ENCODE results near the gene HDAC11. TPM values are rescaled to one million over a fixed set of nuclear protein-coding genes. Genes with fewer than 3 reads are reported as not detected.

Gene HDAC11
- total and polyA plus RNA-seq, 4 donors, result 2.5 to 9.0 (median 3.2) TPM

DNA sequence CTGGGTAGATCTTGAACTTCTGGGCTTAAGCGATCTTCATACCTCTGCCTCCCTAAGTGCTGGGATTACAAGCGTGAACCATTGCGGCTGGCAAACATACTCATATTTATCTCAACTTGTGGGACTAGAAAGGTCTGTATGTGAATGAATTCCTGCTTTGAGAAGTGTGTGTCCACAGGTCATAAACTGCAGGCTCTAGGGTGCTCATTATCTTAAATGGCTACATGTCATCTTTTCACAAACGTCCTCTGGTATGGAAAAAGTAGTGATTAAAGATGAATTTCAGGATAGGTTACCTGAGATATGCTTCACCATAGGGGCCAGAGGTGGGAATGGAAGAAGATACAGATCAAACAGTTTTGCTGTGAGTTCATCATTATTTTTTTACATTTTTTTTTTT, 7.8 kb upstream of the HDAC11 start:
- no peaks in the 10 kb centered on the region for H3K36me3 ChIP-seq (ENCODE audit: control insufficient read depth in 4 of 4, insufficient read depth in 3 of 4, low read depth in 1 of 4, low read length in 3 of 4)
- no peak for DNase-seq (ENCODE audit: low spot score)
- WGBS, result 89% methylated on average over 4 of the region's 4 CpGs
- H3K27me3 ChIP-seq (ENCODE audit: control insufficient read depth in 4 of 4, insufficient read depth in 4 of 4, low read length in 3 of 4), result no peaks in the 10 kb centered on the region
- no peak overlapping the region for H3K4me3 ChIP-seq (ENCODE audit: low read depth in 1 of 3, low read length in 3 of 3)
- H3K4me1 ChIP-seq (ENCODE audit: control insufficient read depth in 4 of 4, insufficient read depth in 4 of 4, low read length in 3 of 4), result peaks cover 0 to 8% (median 4%) of the 10 kb centered on the region in 4 donors
- TF ChIP-seq HNF4A (conservative IDR thresholded peaks at IDR 0.05), result no peak
- TF ChIP-seq EGR1 (IDR thresholded peaks at IDR 0.05; ENCODE audit: low read depth in 2 of 2), result no peak
- no peak overlapping the region for H3K9ac ChIP-seq (ENCODE audit: low read depth in 1 of 2, low read length in 2 of 2)
- no peak overlapping the region for H3K27ac ChIP-seq (ENCODE audit: low read depth in 1 of 2, low read length in 2 of 2)
- no peaks in the 10 kb centered on the region for H3K9me3 ChIP-seq (ENCODE audit: control insufficient read depth in 4 of 4, low read length in 3 of 4)

DNA sequence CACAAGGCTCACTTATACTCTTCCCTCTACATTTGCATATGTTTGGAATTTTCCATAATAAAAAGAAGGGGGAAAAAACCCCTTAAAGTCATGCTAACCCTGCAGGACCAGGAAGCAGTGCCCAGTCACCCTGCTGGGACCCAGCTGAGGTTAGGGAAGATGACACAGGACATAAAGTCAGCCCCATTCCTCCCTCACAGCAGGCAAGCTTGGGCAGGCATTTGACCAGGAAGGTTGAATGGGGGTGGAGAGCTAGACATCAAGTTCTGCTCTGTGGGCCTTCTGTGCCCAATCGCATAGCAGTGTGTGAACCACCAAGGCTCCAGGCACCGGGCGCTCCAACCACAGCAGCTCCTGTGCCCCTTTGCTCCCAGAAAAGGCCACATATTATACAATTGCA, 7.1 kb upstream of the HDAC11 start:
- Histone ChIP-seq H3K36me3 (ENCODE audit: control insufficient read depth in 4 of 4, insufficient read depth in 3 of 4, low read depth in 1 of 4, low read length in 3 of 4) (no peaks in the 10 kb centered on the region), H3K27ac (ENCODE audit: low read depth in 1 of 2, low read length in 2 of 2) (no peak overlapping the region), H3K27me3 (ENCODE audit: control insufficient read depth in 4 of 4, insufficient read depth in 4 of 4, low read length in 3 of 4) (no peaks in the 10 kb centered on the region), H3K4me1 (ENCODE audit: control insufficient read depth in 4 of 4, insufficient read depth in 4 of 4, low read length in 3 of 4) (peaks cover 0 to 8% (median 4%) of the 10 kb centered on the region in 4 donors), H3K9ac (ENCODE audit: low read depth in 1 of 2, low read length in 2 of 2) (no peak overlapping the region), H3K9me3 (ENCODE audit: control insufficient read depth in 4 of 4, low read length in 3 of 4) (no peaks in the 10 kb centered on the region), H3K4me3 (ENCODE audit: low read depth in 1 of 3, low read length in 3 of 3) (no peak overlapping the region)
- 97% methylated on average over 3 of the region's 3 CpGs for WGBS
- TF ChIP-seq TAF1 (conservative IDR thresholded peaks at IDR 0.05) (no peak), FOXA1 (IDR thresholded peaks at IDR 0.05) (no peak), YY1 (IDR thresholded peaks at IDR 0.05) (no peak), MAX (IDR thresholded peaks at IDR 0.05) (no peak), RXRA (IDR thresholded peaks at IDR 0.05) (no peak), HNF4A (conservative IDR thresholded peaks at IDR 0.05) (no peak), SP1 (IDR thresholded peaks at IDR 0.05) (no peak), GABPA (IDR thresholded peaks at IDR 0.05 in 1 of 2, conservative IDR thresholded peaks at IDR 0.05 in 1 of 2) (no peak), ZBTB33 (IDR thresholded peaks at IDR 0.05) (no peak), HNF4G (IDR thresholded peaks at IDR 0.05) (no peak), ATF3 (IDR thresholded peaks at IDR 0.05) (no peak), JUND (IDR thresholded peaks at IDR 0.05) (no peak), NR2F2 (IDR thresholded peaks at IDR 0.05) (no peak), EGR1 (IDR thresholded peaks at IDR 0.05; ENCODE audit: low read depth in 2 of 2) (no peak), RAD21 (IDR thresholded peaks at IDR 0.05) (no peak), FOXA2 (IDR thresholded peaks at IDR 0.05) (no peak)
- TF ChIP-seq, protein P1, sequence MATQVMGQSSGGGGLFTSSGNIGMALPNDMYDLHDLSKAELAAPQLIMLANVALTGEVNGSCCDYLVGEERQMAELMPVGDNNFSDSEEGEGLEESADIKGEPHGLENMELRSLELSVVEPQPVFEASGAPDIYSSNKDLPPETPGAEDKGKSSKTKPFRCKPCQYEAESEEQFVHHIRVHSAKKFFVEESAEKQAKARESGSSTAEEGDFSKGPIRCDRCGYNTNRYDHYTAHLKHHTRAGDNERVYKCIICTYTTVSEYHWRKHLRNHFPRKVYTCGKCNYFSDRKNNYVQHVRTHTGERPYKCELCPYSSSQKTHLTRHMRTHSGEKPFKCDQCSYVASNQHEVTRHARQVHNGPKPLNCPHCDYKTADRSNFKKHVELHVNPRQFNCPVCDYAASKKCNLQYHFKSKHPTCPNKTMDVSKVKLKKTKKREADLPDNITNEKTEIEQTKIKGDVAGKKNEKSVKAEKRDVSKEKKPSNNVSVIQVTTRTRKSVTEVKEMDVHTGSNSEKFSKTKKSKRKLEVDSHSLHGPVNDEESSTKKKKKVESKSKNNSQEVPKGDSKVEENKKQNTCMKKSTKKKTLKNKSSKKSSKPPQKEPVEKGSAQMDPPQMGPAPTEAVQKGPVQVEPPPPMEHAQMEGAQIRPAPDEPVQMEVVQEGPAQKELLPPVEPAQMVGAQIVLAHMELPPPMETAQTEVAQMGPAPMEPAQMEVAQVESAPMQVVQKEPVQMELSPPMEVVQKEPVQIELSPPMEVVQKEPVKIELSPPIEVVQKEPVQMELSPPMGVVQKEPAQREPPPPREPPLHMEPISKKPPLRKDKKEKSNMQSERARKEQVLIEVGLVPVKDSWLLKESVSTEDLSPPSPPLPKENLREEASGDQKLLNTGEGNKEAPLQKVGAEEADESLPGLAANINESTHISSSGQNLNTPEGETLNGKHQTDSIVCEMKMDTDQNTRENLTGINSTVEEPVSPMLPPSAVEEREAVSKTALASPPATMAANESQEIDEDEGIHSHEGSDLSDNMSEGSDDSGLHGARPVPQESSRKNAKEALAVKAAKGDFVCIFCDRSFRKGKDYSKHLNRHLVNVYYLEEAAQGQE (IDR thresholded peaks at IDR 0.05), result no peak
- TF ChIP-seq, protein P2, sequence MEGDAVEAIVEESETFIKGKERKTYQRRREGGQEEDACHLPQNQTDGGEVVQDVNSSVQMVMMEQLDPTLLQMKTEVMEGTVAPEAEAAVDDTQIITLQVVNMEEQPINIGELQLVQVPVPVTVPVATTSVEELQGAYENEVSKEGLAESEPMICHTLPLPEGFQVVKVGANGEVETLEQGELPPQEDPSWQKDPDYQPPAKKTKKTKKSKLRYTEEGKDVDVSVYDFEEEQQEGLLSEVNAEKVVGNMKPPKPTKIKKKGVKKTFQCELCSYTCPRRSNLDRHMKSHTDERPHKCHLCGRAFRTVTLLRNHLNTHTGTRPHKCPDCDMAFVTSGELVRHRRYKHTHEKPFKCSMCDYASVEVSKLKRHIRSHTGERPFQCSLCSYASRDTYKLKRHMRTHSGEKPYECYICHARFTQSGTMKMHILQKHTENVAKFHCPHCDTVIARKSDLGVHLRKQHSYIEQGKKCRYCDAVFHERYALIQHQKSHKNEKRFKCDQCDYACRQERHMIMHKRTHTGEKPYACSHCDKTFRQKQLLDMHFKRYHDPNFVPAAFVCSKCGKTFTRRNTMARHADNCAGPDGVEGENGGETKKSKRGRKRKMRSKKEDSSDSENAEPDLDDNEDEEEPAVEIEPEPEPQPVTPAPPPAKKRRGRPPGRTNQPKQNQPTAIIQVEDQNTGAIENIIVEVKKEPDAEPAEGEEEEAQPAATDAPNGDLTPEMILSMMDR (IDR thresholded peaks at IDR 0.05; ENCODE audit: low read depth, low read length, missing input control), result no peak
- DNase-seq (ENCODE audit: low spot score), result no peak
